Left forelimb (tissue), 1 donor: ENCODE results near the gene LGR5.
"Not testable (repeated sequence)": the region's sequence is repeated elsewhere in the genome, so short reads cannot be mapped to it uniquely, and the experiment has no call there.

Experiments
- DNase-seq: peaks from one replicate; pipeline ENCODE4 v3.0.0-alpha.2; 2018; ENCODE audit warnings: low spot score

LGR5 gene

DNA sequence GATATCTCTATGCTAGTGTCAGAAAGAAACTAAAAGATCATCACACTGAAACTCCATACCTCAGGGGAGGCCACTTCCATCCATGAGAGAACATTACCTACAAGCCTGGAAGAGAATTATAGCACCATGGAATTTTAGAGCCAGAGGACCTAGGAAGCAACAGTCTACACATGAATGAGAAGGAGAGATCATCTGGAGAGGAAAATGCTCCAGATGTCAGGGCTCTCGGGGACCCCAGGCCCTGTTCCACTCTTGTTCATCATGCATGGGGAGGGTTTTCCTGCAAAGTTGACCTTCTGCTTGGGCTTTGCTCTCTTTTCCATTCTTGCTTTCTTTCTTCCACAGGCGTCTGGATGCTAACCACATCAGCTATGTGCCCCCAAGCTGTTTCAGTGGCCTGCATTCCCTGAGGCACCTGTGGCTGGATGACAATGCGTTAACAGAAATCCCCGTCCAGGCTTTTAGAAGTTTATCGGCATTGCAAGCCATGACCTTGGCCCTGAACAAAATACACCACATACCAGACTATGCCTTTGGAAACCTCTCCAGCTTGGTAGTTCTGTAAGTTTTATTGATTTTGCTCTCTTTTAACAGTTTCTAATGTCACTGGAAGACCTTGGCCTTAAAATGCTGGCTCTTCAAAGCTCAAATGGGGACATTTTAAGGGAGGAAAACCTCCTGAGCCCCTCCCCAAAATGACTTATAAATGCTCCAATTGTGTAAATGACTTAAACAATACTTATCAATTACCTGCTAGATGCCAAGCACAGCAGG lies 113.3 kb downstream of the LGR5 start:
- DNase-seq, result no peak

GRCh38 chr12:71555191-71555590 lies 115.6 kb downstream of the LGR5 start:
- DNase-seq, result no peak

DNA sequence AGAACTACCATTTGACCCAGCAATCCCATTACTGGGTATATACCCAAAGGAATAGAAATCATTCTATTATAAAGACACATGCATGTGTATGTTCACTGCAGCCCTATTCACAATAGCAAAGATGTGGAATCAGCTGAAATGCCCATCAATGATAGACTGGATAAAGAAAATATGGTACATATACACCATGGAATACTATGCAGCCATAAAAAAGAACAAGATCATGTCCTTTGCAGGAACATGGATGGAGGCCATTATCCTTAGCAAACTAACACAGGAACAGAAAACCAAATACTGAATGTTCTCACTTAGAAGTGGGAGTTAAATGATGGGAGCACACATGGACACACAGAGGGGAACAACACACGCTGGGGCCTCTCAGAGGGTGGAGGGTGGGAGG lies 116.2 kb downstream of the LGR5 start:
- not testable (repeated sequence) for DNase-seq

- DNase-seq, result no peak
Measured at GRCh38 chr12:71556448-71556847, 116.8 kb downstream of the LGR5 start.

DNA sequence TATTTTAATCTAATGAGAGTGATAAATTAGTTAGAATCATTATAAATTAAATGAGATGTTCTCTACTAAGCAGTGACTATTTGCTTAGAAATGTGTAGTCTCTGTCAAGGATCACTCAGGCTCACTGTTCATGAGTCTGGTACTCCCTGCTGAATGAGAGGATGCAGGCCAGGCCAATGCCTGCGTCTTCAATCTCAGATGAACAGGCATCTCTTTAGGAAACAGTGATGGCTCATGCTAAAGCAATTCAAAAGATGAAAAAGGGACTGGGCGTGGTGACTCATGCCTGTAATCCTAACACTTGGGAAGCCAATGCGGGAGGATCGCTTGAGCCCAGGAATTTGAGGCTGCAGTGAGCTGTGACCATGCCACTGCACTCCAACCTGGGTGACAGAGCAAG lies 117.3 kb downstream of the LGR5 start:
- no peak for DNase-seq

DNA sequence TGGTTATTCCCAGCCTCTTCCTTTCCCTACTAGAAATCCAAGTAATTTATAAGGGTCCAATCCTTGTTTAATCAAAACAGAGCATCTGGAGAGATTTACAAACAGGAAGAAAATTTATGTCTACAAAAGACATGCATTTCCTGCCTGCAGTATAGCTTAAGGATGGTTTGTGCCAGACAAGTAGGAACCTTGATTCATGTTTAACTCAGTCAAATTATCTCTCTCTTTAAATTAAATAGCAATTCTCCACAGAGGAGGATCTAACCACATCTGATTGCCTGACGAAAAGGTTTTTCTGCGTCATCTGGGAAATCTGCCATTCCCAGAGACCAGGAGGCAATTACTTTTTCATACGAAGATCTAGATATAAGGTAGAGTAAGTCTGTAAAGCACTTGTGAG lies 118.8 kb downstream of the LGR5 start:
- no peak for DNase-seq

DNA sequence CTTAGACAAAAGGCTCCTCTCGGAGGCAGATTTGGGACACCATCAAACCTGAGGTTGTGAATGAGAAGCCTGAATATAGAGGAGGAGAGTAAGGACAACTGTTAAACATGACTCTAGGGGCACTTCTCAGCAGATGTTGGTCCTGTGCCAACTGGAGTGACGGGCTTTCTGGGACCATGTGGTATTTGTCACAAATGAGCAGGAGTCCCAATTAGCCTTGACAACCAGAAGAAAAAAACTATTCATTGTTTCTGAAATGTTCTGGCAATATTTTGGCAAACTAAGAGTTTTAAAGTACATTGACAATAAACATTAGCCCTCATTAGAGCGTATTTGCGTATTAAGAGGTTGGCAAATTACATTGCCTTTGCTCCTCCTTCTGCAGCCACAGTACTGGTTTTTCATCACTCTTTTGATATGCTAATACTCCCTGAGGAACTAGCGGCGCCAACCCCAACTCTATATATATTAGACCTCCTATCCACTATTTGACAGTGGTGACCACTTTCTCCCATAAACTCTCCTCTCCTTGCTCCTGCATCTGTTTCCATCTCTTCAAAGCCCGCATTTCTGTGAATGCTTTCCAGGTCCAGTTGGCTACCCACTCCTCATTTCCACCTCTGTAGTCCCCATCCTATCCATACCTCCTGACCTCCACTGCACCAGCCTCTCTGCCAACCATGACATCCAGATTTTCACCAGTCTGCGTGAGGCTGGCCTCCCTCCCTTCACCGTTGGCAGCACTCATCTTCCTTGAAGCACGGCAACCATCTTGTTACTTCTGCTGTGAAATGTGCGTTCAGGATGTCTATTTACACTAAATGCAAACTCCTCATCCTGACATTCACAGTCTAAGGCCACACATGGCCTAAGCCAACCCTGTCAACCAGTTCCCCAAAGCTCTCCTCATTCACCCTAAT lies 123.3 kb downstream of the LGR5 start:
- no peak for DNase-seq

DNA sequence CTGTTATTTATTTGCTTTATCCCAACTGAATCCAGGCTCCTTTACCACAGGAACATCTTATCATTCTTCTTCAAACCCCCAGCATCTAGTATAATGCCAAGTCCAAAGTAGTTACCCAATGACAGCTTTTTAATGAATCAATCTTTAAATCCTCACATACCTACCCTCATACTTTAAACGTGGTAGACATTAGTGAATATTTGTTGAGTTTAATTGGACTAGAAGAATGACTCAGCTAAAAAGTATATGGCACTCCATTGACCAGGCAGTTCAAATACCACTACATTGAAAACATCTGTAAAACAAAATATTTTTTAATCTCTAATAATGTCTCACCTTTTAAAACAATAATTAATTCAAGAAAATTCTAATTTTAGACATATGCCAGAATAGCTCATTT lies 125.9 kb downstream of the LGR5 start:
- DNase-seq, result no peak

DNA sequence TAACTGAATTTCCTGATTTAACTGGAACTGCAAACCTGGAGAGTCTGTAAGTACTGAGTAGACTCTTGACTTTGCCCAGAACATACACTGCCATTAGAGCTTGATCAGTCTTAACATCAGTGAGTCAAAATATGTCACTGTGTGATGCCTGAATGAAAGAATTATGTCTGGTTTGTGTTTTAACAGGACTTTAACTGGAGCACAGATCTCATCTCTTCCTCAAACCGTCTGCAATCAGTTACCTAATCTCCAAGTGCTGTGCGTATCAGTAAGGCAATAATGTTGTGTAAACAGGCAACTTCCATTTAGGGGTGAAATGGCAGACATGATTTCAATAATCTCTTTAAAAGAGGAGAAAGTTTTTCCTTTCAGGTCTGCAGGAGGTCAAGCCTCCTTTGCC lies 127.1 kb downstream of the LGR5 start:
- DNase-seq, result no peak

DNA sequence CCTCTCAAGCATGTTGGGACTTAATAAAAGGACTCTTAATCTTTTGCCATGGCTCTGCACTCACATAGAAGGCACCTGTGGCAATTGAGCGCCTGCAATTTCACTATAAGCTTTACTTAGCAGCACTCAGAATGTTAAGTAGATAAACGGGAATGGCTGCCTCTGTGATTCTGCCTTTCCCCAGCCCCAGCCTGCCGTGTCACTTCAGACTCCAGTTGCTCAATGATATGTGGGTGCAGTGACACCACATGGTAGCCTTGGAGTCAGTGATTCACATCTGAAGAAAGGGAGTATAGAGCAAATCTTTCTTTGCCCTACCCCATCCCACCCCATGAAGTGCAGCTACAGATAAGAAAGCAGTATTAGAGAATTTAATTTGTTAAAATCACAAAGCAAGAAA lies 127.9 kb downstream of the LGR5 start:
- DNase-seq, result no peak

GRCh38 chr12:71569885-71570284 lies 130.3 kb downstream of the LGR5 start:
- not testable (repeated sequence) for DNase-seq

DNA sequence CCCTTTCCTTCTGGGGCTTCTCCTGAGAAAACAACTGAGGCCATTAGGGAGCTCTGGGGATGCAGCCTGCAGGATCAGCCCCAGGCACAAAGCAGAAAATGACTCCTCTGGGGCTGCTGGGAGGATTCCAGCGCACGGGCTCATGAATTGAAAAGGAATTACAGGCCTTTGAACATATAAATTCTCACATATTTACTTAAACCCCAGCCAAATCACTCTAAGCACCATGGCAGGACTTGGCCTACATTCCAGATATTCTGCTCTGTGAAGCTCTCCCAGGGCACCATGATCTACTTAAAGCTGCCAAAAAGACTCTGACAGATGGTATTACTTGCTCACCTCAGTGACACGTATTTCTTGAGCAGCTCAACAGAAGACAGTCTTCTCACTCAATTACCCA lies 136.9 kb downstream of the LGR5 start:
- DNase-seq, result peak; percentile 70

DNA sequence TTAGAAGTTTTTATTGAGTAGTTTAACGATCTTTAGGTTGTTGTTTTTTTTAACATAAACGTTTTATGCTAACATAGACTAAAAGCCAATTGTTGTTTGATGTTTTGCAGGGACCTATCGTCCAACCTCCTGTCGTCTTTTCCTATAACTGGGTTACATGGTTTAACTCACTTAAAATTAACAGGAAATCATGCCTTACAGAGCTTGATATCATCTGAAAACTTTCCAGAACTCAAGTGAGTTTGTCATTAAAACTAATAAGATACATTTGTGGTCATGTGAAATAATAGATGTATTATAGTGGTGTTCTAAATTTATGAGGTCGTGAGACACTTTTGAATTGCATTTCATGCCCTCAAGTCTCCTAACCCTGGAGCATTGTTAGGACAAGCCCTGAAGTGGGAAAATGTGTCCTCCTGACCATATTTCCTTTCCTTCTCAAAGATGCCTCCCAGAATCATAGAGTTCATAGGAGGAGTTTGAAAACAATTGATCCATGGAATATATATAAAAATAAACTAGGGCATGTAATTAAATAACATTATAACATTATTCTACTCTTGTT lies 139.2 kb downstream of the LGR5 start:
- DNase-seq, result no peak

- no peak for DNase-seq
Measured at GRCh38 chr12:71581206-71581605, 141.6 kb downstream of the LGR5 start.

DNA sequence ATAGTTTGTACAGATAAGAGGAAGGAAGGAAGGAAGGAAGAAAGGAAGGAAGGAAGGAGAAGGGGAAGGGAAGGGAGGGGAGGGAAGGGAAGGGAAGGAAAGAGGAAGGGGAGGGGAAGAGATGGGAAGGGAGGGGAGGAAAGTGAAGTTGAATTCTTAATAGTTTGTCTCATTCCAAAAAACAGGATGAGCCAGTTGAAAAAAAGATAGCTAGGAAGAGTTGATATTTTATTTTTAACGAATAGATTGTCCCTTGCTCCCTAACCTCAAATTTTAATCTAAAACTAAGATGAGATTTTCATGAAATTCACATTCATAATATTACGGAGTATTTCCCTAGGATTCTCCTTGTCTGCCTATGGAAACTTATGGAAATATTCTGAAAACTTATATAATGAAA lies 143.3 kb downstream of the LGR5 start:
- DNase-seq, result no peak

- no peak for DNase-seq
Measured at GRCh38 chr12:71584356-71584755, 144.8 kb downstream of the LGR5 start.

- no peak for DNase-seq
Measured at GRCh38 chr12:71585218-71585617, 145.6 kb downstream of the LGR5 start.

DNA sequence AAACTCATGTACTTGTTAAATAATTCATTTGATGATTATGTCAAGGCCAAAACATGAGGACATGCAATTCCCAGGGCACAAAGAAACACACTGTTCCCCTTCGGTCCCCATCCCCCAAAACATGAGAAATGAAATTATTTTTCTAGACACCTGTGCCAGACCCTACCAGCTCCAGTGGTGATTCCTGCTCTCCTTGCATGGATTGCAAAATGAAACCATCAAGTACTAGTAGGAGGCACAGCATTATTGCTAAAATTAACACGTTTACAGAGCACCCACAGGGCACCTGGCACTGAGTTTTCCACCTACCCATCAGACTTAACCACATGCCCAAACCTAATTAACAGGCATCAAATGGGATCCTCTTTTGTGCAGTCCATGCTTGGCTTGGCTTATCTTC lies 147.4 kb downstream of the LGR5 start:
- no peak for DNase-seq

GRCh38 chr12:71589478-71589881 lies 149.9 kb downstream of the LGR5 start:
- no peak for DNase-seq

DNA sequence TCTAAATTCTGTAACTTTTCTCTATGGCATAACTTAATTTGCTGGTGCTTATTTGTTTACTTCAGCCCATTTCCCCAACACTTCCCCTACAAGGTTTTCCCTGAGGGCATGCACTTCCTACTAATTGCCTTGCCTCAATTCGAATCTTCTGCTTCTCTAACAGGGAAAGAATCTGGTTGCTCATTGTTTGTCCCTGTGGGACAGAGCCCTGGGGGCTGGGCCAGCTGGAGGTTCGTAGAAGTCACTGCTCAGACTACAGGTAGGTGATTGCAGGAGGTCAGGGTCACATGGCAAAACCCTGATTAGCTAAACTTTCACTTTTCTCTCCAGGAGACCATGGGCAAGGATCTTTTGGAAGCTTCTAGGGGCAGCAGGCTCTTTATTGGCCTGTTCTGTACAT lies 152.0 kb downstream of the LGR5 start:
- DNase-seq, result no peak

GRCh38 chr12:71592841-71593240 lies 153.2 kb downstream of the LGR5 start:
- DNase-seq, result no peak

GRCh38 chr12:71594214-71594948 lies 154.8 kb downstream of the LGR5 start:
- DNase-seq, result no peak
